AG10803 (cell line): ENCODE measurements around the gene CLCF1.

Experiments used
- DNase-seq: peaks from one replicate; pipeline ENCODE4 v3.0.0; 2010; ENCODE audit warnings: low read depth
- H3K4me3 ChIP-seq: 2 replicates; pipeline ENCODE4 v1.5.1; 2011; ENCODE audit warnings: mild to moderate bottlenecking, low read length, control low read depth
- CTCF ChIP-seq: conservative IDR thresholded peaks from 2 replicates; pipeline ENCODE4 v1.5.1; 2011; ENCODE audit warnings: mild to moderate bottlenecking, low read length, control low read depth, inconsistent platforms

Gene CLCF1

GRCh38 chr11:67366961-67367760 lies 6.2 kb downstream of the CLCF1 start:
- no peak for TF ChIP-seq CTCF
- H3K4me3 ChIP-seq: no peak overlapping the region
- DNase-seq: no peak

GRCh38 chr11:67366546-67366945 lies 6.9 kb downstream of the CLCF1 start:
- no peak overlapping the region for H3K4me3 ChIP-seq
- DNase-seq: no peak
- TF ChIP-seq CTCF: no peak

- DNase-seq: no peak
- no peak for TF ChIP-seq CTCF
- no peak overlapping the region for H3K4me3 ChIP-seq
These were observed 7.5 kb downstream of the CLCF1 start for GRCh38 chr11:67365736-67366444.

GRCh38 chr11:67364783-67365722 lies 8.3 kb downstream of the CLCF1 start:
- no peak overlapping the region for H3K4me3 ChIP-seq

GRCh38 chr11:67364169-67364568 lies 9.2 kb downstream of the CLCF1 start:
- H3K4me3 ChIP-seq: no peak overlapping the region
- no peak for TF ChIP-seq CTCF
- no peak for DNase-seq

More at GRCh38 chr11:67364783-67365722, 8.3 kb downstream of the CLCF1 start:
- TF ChIP-seq CTCF: no peak
- no peak for DNase-seq

GRCh38 chr11:67357831-67358670 lies 15.3 kb downstream of the CLCF1 start:
- no peak for TF ChIP-seq CTCF
- DNase-seq: peak; percentile 60
- no peak overlapping the region for H3K4me3 ChIP-seq
